Adrenal gland (tissue), 5 donors: ENCODE results near the gene BOD1.

Experiments
- CTCF ChIP-seq, 6 experiments: fragments of 450-650 bp in 4 of 6; fragments of 200-600 bp in 2 of 6; sonication (generic) in 1 of 6; IDR thresholded peaks; 1 replicate in 5 of 6; 2 replicates in 1 of 6; pipeline versions ENCODE4 v1.5.1 to v1.8.0; 2016 to 2021; ENCODE audit warnings: antibody characterized with exemption in 6 of 6, mild to moderate bottlenecking in 2 of 6, moderate library complexity in 1 of 6
- POLR2A ChIP-seq, 2 donors: fragments of 450-650 bp; IDR thresholded peaks; one replicate each; pipeline ENCODE4 v1.6.1; 2017; ENCODE audit warnings: antibody characterized with exemption in 2 of 2, mild to moderate bottlenecking in 2 of 2, moderate library complexity in 1 of 2
- donor health status: DM: no; HTN: no; CAD: no.

- peak in 3 of 6 experiments; percentile 20 to 42 (median 30) for TF ChIP-seq CTCF (IDR thresholded peaks at IDR 0.05)
- no peak for TF ChIP-seq POLR2A (IDR thresholded peaks at IDR 0.05)
These were observed 13.2 kb upstream of the BOD1 start for GRCh38 chr5:173629628-173630027.
